ENCODE measurements around the gene SMARCB1. TPM values are rescaled to one million over a fixed set of nuclear protein-coding genes. Genes with fewer than 3 reads are reported as not detected.

The SMARCB1 gene
- total RNA-seq, 1 experiment from 2014 or later, result 136 TPM

DNA sequence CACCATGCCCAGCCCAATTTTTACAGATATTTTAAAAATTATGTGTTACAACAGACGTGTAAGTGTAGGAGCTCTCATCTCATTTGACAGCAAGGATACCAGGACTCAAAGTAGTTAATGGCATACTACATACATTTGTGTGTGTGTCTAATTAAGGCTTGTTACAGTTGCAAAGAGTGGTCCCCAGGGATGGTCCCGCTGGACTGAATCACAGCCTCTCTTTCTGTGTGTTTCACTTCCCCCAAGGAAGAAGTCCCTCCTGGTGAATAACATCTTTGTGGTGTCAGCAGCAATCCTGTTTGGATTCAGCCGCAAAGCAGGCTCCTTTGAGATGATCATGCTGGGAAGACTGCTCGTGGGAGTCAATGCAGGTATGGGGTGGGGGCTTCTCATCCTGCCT lies 88.1 kb downstream of the SMARCB1 start:
- Histone ChIP-seq H3K18ac (ENCODE audit: insufficient read length, low read depth, low read length) (no peak overlapping the region), H3K79me1 (ENCODE audit: insufficient read depth, low read depth, low read length, poor library complexity, severe bottlenecking) (no peaks in the 10 kb centered on the region), H3K9ac (ENCODE audit: extremely low read depth, insufficient read length, low read length) (no peak overlapping the region), H3T11ph (ENCODE audit: low read length) (no peak overlapping the region), H2BK20ac (ENCODE audit: low read depth, low read length, poor library complexity, severe bottlenecking) (no peak overlapping the region), H2AFZ (ENCODE audit: low read length) (no peak overlapping the region), H2BK15ac (ENCODE audit: low read depth, low read length) (no peak overlapping the region), H3K56ac (ENCODE audit: insufficient read length, low read depth, low read length) (no peak overlapping the region), H2BK5ac (ENCODE audit: insufficient read length, low read length) (no peak overlapping the region), H4K20me1 (ENCODE audit: control insufficient read depth, insufficient read depth, insufficient read length) (no peaks in the 10 kb centered on the region), H3K14ac (ENCODE audit: insufficient read depth, low read length) (no peak overlapping the region), H3K27ac (ENCODE audit: insufficient read length, low read depth, low read length) (no peak overlapping the region), H3K23me2 (ENCODE audit: insufficient read length, low read depth, low read length, poor library complexity, severe bottlenecking) (no peaks in the 10 kb centered on the region), H3K4ac (ENCODE audit: low read depth, low read length) (no peak overlapping the region), H3K9me3 (ENCODE audit: control insufficient read depth, low read depth, low read length) (no peaks in the 10 kb centered on the region), H4K91ac (ENCODE audit: insufficient read length, low read depth, low read length) (no peak overlapping the region), H3K23ac (ENCODE audit: insufficient read length, low read depth, low read length) (no peak overlapping the region), H3K27me3 (ENCODE audit: insufficient read depth, low read length) (no peaks in the 10 kb centered on the region), H2BK120ac (ENCODE audit: low read depth, low read length, poor library complexity, severe bottlenecking) (no peak overlapping the region), H4K5ac (ENCODE audit: insufficient read length, low read depth, low read length) (no peak overlapping the region), H2BK12ac (ENCODE audit: insufficient read length, low read depth, low read length) (no peak overlapping the region), H4K8ac (replicated peaks; ENCODE audit: insufficient read length, low read depth, low read length) (no peak overlapping the region), H3K4me1 (ENCODE audit: insufficient read depth, low read length) (no peaks in the 10 kb centered on the region), H3K4me2 (ENCODE audit: insufficient read depth, insufficient read length, low read length) (no peak overlapping the region), H3K79me2 (ENCODE audit: insufficient read depth, low read length) (no peaks in the 10 kb centered on the region), H2AK5ac (ENCODE audit: insufficient read length, low read length) (no peak overlapping the region)
- no peak for DNase-seq
- no CpG with 5 or more reads among the region's 4 CpGs for WGBS (ENCODE audit: extremely low coverage, insufficient read length, low lambda C conversion rate)
- Mint-ChIP-seq H3K27ac (no peak overlapping the region), H3K36me3 (ENCODE audit: insufficient read depth in 1 of 3, low read depth in 3 of 3) (peaks cover 9 to 23% (median 15%) of the 10 kb centered on the region in 3 experiments), H3K27me3 (ENCODE audit: low read depth) (no peaks in the 10 kb centered on the region), H3K9me3 (no peaks in the 10 kb centered on the region), H3K4me1 (peaks cover 0 to 4% of the 10 kb centered on the region in 2 experiments; a peak in 1 of 4 replicates), H3K4me3 (no peak overlapping the region)
- TF ChIP-seq, protein P1, sequence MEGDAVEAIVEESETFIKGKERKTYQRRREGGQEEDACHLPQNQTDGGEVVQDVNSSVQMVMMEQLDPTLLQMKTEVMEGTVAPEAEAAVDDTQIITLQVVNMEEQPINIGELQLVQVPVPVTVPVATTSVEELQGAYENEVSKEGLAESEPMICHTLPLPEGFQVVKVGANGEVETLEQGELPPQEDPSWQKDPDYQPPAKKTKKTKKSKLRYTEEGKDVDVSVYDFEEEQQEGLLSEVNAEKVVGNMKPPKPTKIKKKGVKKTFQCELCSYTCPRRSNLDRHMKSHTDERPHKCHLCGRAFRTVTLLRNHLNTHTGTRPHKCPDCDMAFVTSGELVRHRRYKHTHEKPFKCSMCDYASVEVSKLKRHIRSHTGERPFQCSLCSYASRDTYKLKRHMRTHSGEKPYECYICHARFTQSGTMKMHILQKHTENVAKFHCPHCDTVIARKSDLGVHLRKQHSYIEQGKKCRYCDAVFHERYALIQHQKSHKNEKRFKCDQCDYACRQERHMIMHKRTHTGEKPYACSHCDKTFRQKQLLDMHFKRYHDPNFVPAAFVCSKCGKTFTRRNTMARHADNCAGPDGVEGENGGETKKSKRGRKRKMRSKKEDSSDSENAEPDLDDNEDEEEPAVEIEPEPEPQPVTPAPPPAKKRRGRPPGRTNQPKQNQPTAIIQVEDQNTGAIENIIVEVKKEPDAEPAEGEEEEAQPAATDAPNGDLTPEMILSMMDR (conservative IDR thresholded peaks at IDR 0.05), result no peak
